Omental fat pad (tissue), 4 donors: Measurements from ENCODE around the gene NUP62CL. TPM values are rescaled to one million over a fixed set of nuclear protein-coding genes. Genes with fewer than 3 reads are reported as not detected.

Experiments used
- ATAC-seq: fragments of 150-250 bp; one replicate; pipeline ENCODE4 v1.9.1; 2016; ENCODE audit warnings: mild to moderate bottlenecking, moderate library complexity; ENCODE audit not compliant: low FRiP score
- DNase-seq: peaks from one replicate; pipeline ENCODE4 v3.0.0-alpha.2; 2019; ENCODE audit warnings: low spot score
- CTCF ChIP-seq, 3 donors: fragments of 450-650 bp; IDR thresholded peaks; one replicate each; pipeline ENCODE4 v1.5.1; 2016 to 2017; ENCODE audit warnings: antibody characterized with exemption in 3 of 3, mild to moderate bottlenecking in 3 of 3, moderate library complexity in 2 of 3
- total RNA-seq, 4 donors: library from RNA; depleted of rRNA; stranded (reverse); fragments of >200 nt; gene quantifications; one replicate each; pipeline ENCODE4 v1.1.0, GENCODE V29; 2016

Gene NUP62CL
- total RNA-seq, 4 donors from 2014 or later, result 0.74 to 0.84 TPM; not detected in 2

GRCh38 chrX:107146670-107147069, 59.6 kb downstream of the NUP62CL start:
- ATAC-seq (no peak), DNase-seq (no peak)
- TF ChIP-seq CTCF (IDR thresholded peaks at IDR 0.05), result no peak

GRCh38 chrX:107135965-107136307, 70.3 kb downstream of the NUP62CL start:
- TF ChIP-seq CTCF (IDR thresholded peaks at IDR 0.05), result no peak

GRCh38 chrX:107135049-107135964, 70.9 kb downstream of the NUP62CL start:
- DNase-seq (no peak), ATAC-seq (peak; percentile 71)
- TF ChIP-seq CTCF (IDR thresholded peaks at IDR 0.05), result no peak

More at GRCh38 chrX:107135965-107136307, 70.3 kb downstream of the NUP62CL start:
- DNase-seq (no peak), ATAC-seq (no peak)

GRCh38 chrX:107123750-107124149, 82.5 kb downstream of the NUP62CL start:
- no peak for ATAC-seq

GRCh38 chrX:107119283-107119682, 87.0 kb downstream of the NUP62CL start:
- no peak for TF ChIP-seq CTCF (IDR thresholded peaks at IDR 0.05)
- ATAC-seq (no peak), DNase-seq (no peak)

More at GRCh38 chrX:107123750-107124149, 82.5 kb downstream of the NUP62CL start:
- no peak for DNase-seq
- no peak for TF ChIP-seq CTCF (IDR thresholded peaks at IDR 0.05)

GRCh38 chrX:107118322-107119147, 87.7 kb downstream of the NUP62CL start, which contains the start of gene RBM41:
Gene RBM41, minus strand, starts transcription at chrX:107118822. Its CDS starts 49 bp downstream, at chrX:107118773.
- no peak for TF ChIP-seq CTCF (IDR thresholded peaks at IDR 0.05)
- ATAC-seq, result peak; percentile 88
- peak; percentile 35 for DNase-seq
